GM12864 (cell line): ENCODE results near the gene ORC4.
A peak's percentile ranks its signal among the peaks of the same experiment; 100 is the strongest.

Source experiments
- DNase-seq: peaks from one replicate; pipeline ENCODE4 v3.0.0-alpha.2; 2011; ENCODE audit warnings: low read depth
- H3K4me3 ChIP-seq: 2 replicates; pipeline ENCODE4 v1.5.1; 2011; ENCODE audit warnings: mild to moderate bottlenecking, low read depth, low read length, control low read depth
- TF ChIP-seq, protein P1 (sequence below): IDR thresholded peaks from 2 replicates; pipeline ENCODE4 v1.5.1; 2011; ENCODE audit warnings: low read depth, mild to moderate bottlenecking, moderate library complexity, low read length, control low read depth, inconsistent platforms; ENCODE audit errors: missing control alignments

Gene ORC4

DNA sequence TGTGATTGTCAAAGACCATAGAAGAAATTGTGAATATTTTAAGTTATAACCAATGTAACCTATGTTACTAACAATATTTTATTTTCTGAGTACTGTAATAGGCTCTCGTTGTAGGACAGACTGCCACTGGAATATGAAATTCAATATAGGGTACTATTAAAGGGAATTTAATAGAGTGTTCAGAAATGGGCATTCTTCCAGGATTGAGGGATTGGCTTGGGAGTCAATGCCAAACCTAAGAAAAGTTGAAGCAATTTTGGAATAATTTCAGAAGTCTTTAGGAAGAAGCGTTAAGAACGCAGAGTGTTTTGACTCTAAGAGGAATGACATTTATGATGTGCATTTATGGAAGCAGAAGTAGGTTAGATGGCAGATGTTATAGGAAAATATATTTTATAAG lies 96.7 kb downstream of the ORC4 start:
- TF ChIP-seq, protein P1, sequence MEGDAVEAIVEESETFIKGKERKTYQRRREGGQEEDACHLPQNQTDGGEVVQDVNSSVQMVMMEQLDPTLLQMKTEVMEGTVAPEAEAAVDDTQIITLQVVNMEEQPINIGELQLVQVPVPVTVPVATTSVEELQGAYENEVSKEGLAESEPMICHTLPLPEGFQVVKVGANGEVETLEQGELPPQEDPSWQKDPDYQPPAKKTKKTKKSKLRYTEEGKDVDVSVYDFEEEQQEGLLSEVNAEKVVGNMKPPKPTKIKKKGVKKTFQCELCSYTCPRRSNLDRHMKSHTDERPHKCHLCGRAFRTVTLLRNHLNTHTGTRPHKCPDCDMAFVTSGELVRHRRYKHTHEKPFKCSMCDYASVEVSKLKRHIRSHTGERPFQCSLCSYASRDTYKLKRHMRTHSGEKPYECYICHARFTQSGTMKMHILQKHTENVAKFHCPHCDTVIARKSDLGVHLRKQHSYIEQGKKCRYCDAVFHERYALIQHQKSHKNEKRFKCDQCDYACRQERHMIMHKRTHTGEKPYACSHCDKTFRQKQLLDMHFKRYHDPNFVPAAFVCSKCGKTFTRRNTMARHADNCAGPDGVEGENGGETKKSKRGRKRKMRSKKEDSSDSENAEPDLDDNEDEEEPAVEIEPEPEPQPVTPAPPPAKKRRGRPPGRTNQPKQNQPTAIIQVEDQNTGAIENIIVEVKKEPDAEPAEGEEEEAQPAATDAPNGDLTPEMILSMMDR, result no peak
- no peak overlapping the region for H3K4me3 ChIP-seq
- DNase-seq, result no peak

DNA sequence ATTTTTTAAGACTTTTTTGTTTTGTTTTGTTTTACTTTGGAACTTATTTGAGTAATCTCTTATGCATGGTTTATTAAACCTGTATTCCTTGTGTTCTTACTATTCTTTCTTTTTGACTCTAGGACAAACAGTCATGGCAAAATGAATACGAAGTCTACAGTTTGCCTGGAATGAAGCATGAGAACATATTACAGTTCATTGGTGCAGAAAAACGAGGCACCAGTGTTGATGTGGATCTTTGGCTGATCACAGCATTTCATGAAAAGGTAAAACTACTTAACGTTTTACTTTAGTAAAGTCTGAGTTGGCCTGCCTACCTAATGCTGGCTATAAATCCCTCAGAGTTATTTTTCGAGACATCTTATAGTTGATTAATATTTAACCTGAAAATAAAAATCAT lies 103.4 kb downstream of the ORC4 start:
- TF ChIP-seq, protein P1, result no peak
- H3K4me3 ChIP-seq, result no peak overlapping the region
- no peak for DNase-seq

DNA sequence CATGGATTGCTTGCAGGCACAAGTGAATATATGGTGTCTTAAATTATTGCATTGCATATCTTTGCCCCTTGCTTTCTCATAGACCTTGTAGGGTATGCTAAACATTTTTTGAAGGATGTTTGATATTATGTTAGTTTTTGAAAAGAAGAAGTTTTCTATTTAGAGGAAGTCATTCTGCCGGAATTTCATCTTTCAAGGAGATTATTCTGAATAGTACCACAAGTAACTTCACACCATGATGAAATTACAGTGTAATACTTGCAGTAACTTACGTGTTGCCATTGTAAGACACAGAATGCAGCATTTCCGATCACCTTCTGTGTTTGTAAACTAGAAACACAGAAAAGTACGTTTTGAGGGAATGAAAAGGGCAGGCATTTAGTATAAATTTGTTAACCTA lies 103.8 kb downstream of the ORC4 start:
- DNase-seq, result no peak
- H3K4me3 ChIP-seq, result no peak overlapping the region
- TF ChIP-seq, protein P1, result no peak

DNA sequence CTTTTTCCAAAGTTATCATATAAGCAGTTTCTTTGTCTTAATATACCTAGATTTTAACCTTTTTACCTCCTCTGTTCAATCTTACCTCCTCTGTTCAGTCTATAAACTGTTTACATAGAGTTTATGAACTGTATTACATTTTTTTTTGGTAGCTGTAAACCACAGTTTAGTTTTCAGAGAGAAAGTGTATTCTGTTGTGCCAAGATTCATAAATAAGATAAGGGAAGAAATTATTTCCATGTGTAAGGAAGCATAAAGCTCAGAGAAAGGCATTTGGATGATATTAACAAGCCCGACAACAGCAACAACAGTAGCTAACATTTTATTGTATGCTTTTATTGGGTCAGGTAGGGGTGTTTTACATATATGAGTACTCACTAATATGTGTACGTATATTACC lies 104.5 kb downstream of the ORC4 start:
- H3K4me3 ChIP-seq, result no peak overlapping the region
- no peak for DNase-seq
- TF ChIP-seq, protein P1, result no peak

DNA sequence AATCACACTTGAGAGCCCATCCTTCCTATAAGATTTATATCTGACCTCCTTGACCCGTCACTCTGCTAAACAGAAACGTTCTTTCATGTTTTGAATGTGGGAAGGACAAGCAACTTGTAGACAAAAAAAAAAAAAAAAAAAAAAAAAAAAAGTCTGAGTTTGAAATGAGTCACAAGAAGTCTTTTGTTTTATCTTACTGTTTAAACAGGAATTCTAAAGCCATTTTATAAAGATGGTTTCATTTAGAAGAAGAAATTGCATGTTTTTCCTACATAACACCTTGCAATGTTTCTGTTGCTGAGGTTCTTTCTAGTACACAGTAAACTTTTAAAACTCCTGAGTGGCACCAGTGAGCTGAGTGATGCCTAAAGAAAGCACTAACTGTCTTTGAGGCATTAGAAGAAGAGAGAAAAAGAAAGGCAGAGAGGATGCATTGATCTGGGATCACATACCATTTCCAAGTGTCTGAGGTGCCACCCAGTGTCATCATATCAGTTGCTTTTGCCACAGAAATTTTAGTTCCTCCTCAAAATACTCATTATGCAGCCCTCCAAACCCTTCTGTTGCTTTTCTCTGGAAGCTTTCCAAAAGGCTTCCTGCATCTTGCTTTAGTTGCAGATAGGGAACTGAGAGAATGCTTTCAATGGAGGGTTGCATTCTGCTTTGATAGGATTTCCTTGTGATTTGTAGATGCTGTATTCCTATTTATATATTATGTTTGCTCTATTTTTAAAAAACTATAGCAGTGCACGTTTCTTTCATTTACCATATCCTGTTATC lies 106.6 kb downstream of the ORC4 start:
- DNase-seq, result no peak
- no peak overlapping the region for H3K4me3 ChIP-seq
- TF ChIP-seq, protein P1, result no peak

DNA sequence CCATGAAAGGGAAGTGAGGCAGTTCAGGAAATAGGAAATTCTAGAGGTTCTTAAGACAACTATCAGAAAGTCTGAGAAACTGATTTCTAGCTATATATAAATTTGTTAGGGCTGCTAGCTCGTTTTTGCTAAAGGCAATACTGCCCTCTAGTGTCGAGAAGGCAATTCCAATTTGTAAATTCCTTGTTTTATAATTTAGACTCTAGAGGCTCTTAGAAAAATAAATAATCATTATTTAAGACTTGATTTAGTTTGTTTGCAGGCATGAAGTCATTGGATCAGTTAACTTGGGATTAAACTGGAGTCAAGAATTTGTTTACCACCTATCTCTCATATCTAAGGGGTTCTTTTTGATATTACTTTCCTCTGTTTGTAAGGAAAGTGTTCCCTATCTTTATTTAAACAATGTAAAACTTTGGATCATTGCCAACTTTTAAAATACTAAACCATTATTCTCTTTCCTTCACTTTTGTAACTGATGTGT lies 109.5 kb downstream of the ORC4 start:
- TF ChIP-seq, protein P1, result peak; percentile 50
- no peak overlapping the region for H3K4me3 ChIP-seq
- DNase-seq, result peak; percentile 27

DNA sequence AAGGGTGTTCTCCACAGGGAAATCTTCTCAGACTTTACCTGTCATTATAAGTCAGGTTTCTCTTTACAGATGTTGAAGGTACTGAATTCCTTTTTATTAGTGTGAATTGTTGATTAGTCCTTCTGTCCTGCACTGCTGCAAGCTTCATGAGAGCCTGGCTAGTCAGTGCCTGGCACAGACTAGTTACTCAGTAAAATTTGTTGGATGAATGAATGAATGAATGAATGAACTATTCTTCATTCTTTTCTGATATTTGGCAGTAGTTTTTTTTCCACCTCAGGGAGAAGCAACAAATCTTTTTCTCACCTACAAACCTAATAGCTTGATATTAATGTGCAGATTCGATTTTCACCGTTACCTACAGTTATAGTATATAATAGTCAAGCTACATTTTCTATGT lies 111.4 kb downstream of the ORC4 start:
- H3K4me3 ChIP-seq, result no peak overlapping the region
- DNase-seq, result no peak
- TF ChIP-seq, protein P1, result no peak
